ENCODE data around the gene SLC12A7. TPM values are rescaled to one million over a fixed set of nuclear protein-coding genes. Genes with fewer than 3 reads are reported as not detected.

The SLC12A7 gene
- total RNA-seq, 2 donors from 2014 or later, result 28.5 to 42.3 TPM

- Histone ChIP-seq H3K4me1 (peaks cover 0 to 31% of the 10 kb centered on the region in 2 donors), H3K4me3 (no peak overlapping the region), H3K27ac (no peak overlapping the region), H3K36me3 (no peaks in the 10 kb centered on the region), H3K27me3 (peaks cover 0 to 6% of the 10 kb centered on the region in 2 donors), H3K9me3 (no peaks in the 10 kb centered on the region)
- DNase-seq (ENCODE audit: low spot score), result no peak
- TF ChIP-seq CTCF (IDR thresholded peaks at IDR 0.05), result no peak
Observed at GRCh38 chr5:1010641-1011046, 101.2 kb downstream of the SLC12A7 start.

- H3K9me3 ChIP-seq, result no peaks in the 10 kb centered on the region
- peaks cover 0 to 6% of the 10 kb centered on the region in 2 donors for H3K27me3 ChIP-seq
- peak; percentile 57 for DNase-seq (ENCODE audit: low spot score)
- H3K4me1 ChIP-seq, result peaks cover 0 to 36% of the 10 kb centered on the region in 2 donors
- TF ChIP-seq CTCF (IDR thresholded peaks at IDR 0.05), result peak in 1 of 2 donors; percentile 11
- H3K36me3 ChIP-seq, result no peaks in the 10 kb centered on the region
- no peak overlapping the region for H3K27ac ChIP-seq
- peak overlapping the region in 1 of 2 donors; percentile 67 for H3K4me3 ChIP-seq
Observed at GRCh38 chr5:1010181-1010510, 101.7 kb downstream of the SLC12A7 start.

GRCh38 chr5:1009359-1010180 lies 102.3 kb downstream of the SLC12A7 start:
- DNase-seq (ENCODE audit: low spot score), result peak; percentile 57

GRCh38 chr5:1008451-1009358 lies 103.2 kb downstream of the SLC12A7 start, which contains the start of gene NKD2:
Gene NKD2 (plus strand): TSS chr5:1008802. CDS start chr5:1009058, 256 bp downstream.
- Histone ChIP-seq H3K27me3 (peaks cover 0 to 6% of the 10 kb centered on the region in 2 donors), H3K27ac (peak within 1 kb of the TSS in 1 of 2 donors; percentile 30), H3K9me3 (no peaks in the 10 kb centered on the region), H3K4me3 (peak within 1 kb of the TSS; percentile 45 to 67), H3K36me3 (no peaks in the 10 kb centered on the region), H3K4me1 (peaks cover 0 to 48% of the 10 kb centered on the region in 2 donors)
- peak; percentile 48 for DNase-seq (ENCODE audit: low spot score)
- TF ChIP-seq CTCF (IDR thresholded peaks at IDR 0.05), result peak; percentile 72 to 77

More at GRCh38 chr5:1009359-1010180, 102.3 kb downstream of the SLC12A7 start:
- Histone ChIP-seq H3K4me3 (peak overlapping the region; percentile 45 to 67), H3K27me3 (peaks cover 0 to 6% of the 10 kb centered on the region in 2 donors), H3K27ac (no peak overlapping the region), H3K9me3 (no peaks in the 10 kb centered on the region), H3K4me1 (peaks cover 0 to 40% of the 10 kb centered on the region in 2 donors), H3K36me3 (no peaks in the 10 kb centered on the region)
- no peak for TF ChIP-seq CTCF (IDR thresholded peaks at IDR 0.05)

- peaks cover 0 to 6% of the 10 kb centered on the region in 2 donors for H3K27me3 ChIP-seq
- peak; percentile 53 for DNase-seq (ENCODE audit: low spot score)
- no peak overlapping the region for H3K27ac ChIP-seq
- no peaks in the 10 kb centered on the region for H3K9me3 ChIP-seq
- no peak for TF ChIP-seq CTCF (IDR thresholded peaks at IDR 0.05)
- H3K4me1 ChIP-seq, result peaks cover 0 to 51% of the 10 kb centered on the region in 2 donors
- H3K36me3 ChIP-seq, result no peaks in the 10 kb centered on the region
- H3K4me3 ChIP-seq, result no peak overlapping the region
Observed at GRCh38 chr5:1007681-1008450, 104.0 kb downstream of the SLC12A7 start.
